Panc1 (cell line): Measurements from ENCODE around the gene ADAT1. TPM values are rescaled to one million over a fixed set of nuclear protein-coding genes. Genes with fewer than 3 reads are reported as not detected.

Experiments used
- ATAC-seq: fragments of 200-7000 bp; cut with Tn5 transposase; 2 replicates; pipeline ENCODE4 v1.9.1; 2020; ENCODE audit warnings: mild to moderate bottlenecking, moderate library complexity
- Bru-seq: library from RNA; stranded (reverse); fragments of 400-500 nt; gene quantifications from one replicate; lab custom pipeline; 2021; lab: Mats Ljungman, UMichigan
- BruChase-seq, 2 experiments: library from RNA; stranded (reverse); fragments of 400-500 nt; gene quantifications; one replicate each; lab custom pipeline; 2021; lab: Mats Ljungman, UMichigan
- BruUV-seq: library from RNA; stranded (reverse); fragments of 400-500 nt; replicated peaks from 2 replicates; lab custom pipeline; 2021; lab: Mats Ljungman, UMichigan
- CTCF ChIA-PET: fragments of 300-600 bp; sonication (Branson Sonifier 250); formaldehyde crosslinking; loops from one replicate; lab custom pipeline; 2022; ENCODE audit warnings: antibody characterized with exemption; lab: Charles Lee
- POLR2A ChIA-PET: fragments of 300-600 bp; sonication (Branson Sonifier 250); formaldehyde crosslinking; loops from one replicate; lab custom pipeline; 2022; ENCODE audit warnings: antibody characterized with exemption; lab: Charles Lee
- DNase-seq: peaks from one replicate; pipeline ENCODE4 v3.0.0-alpha.2; 2010; ENCODE audit warnings: low read depth, low spot score
- H3K27ac ChIP-seq: 2 replicates; pipeline ENCODE4 v1.5.1; 2011; ENCODE audit warnings: mild to moderate bottlenecking, low read length, inconsistent platforms
- H3K27me3 ChIP-seq: fragments of 200-500 bp; sonication (Bioruptor generic); 2 replicates; pipeline ENCODE4 v1.6.0; 2014; ENCODE audit warnings: low read length, inconsistent platforms; ENCODE audit not compliant: control insufficient read depth, insufficient read depth
- H3K36me3 ChIP-seq: fragments of 200-500 bp; sonication (Bioruptor generic); 2 replicates; pipeline ENCODE4 v1.5.1; 2014; ENCODE audit warnings: inconsistent platforms, mild to moderate bottlenecking, low read length, moderate library complexity; ENCODE audit not compliant: control insufficient read depth, insufficient read depth
- H3K4me1 ChIP-seq: 2 replicates; pipeline ENCODE4 v1.5.1; 2011; ENCODE audit warnings: inconsistent platforms, mild to moderate bottlenecking, low read length, moderate library complexity; ENCODE audit not compliant: control insufficient read depth, insufficient read depth
- H3K4me3 ChIP-seq, 2 experiments: 2 replicates each; pipeline ENCODE4 v1.5.1; 2011 to 2012; ENCODE audit warnings: low read depth in 2 of 2, low read length in 2 of 2, mild to moderate bottlenecking in 2 of 2, inconsistent platforms in 1 of 2, moderate library complexity in 1 of 2
- H3K9me3 ChIP-seq: fragments of 200-500 bp; sonication (Bioruptor generic); 2 replicates; pipeline ENCODE4 v1.5.1; 2014; ENCODE audit warnings: low read depth, mild to moderate bottlenecking, inconsistent platforms, low read length, moderate library complexity; ENCODE audit not compliant: control insufficient read depth, insufficient read depth
- CTCF ChIP-seq: fragments of 450-650 bp; IDR thresholded peaks from 2 replicates; pipeline ENCODE4 v1.5.1; 2017; ENCODE audit warnings: mild to moderate bottlenecking
- POLR2AphosphoS5 ChIP-seq: IDR thresholded peaks from 2 replicates; pipeline ENCODE4 v1.6.1; 2012; ENCODE audit warnings: mild to moderate bottlenecking, low read depth, low read length, moderate library complexity
- REST ChIP-seq, 2 experiments: IDR thresholded peaks; 2 replicates each; pipeline ENCODE4 v1.6.1; 2011 to 2012; ENCODE audit warnings: low read depth in 2 of 2, control low read depth in 1 of 2, low read length in 1 of 2, mild to moderate bottlenecking in 1 of 2, moderate library complexity in 1 of 2; ENCODE audit not compliant: insufficient read depth in 1 of 2
- SIN3A ChIP-seq: IDR thresholded peaks from 2 replicates; pipeline ENCODE4 v1.6.1; 2012; ENCODE audit warnings: low read depth, mild to moderate bottlenecking, low read length, moderate library complexity, borderline replicate concordance; ENCODE audit not compliant: insufficient read depth
- TCF7L2 ChIP-seq: IDR thresholded peaks from 2 replicates; pipeline ENCODE4 v1.6.1; 2011; ENCODE audit warnings: mild to moderate bottlenecking, low read depth, low read length, inconsistent platforms
- in situ Hi-C: cut with HindIII; loops from 2 replicates; pipeline ENCODE4 v1.10.0; 2016; ENCODE audit warnings: low sequenced_read_pairs, low pct_unique_long_range_greater_than_20kb
- intact Hi-C: fragments of 100-400 bp; cut with micrococcal nuclease; formaldehyde crosslinking; loops from one replicate; pipeline ENCODE4 v1.10.0; 2022; ENCODE audit not compliant: unreplicated experiment
- long read RNA-seq: library from polyadenylated mRNA; unstranded; transcript quantifications from one replicate; pipeline ENCODE4 v2.0.0, GENCODE V29; 2021; ENCODE audit not compliant: unreplicated experiment
- polyA plus RNA-seq: library from polyadenylated mRNA; unstranded; fragments of >200 nt; gene quantifications from one replicate; pipeline ENCODE4 v1.2.1, GENCODE V29; 2012; ENCODE audit warnings: missing spikeins; ENCODE audit not compliant: insufficient read length
- total RNA-seq: library from RNA; stranded (reverse); gene quantifications from one replicate; pipeline ENCODE4 v1.2.1, GENCODE V29; 2021; ENCODE audit not compliant: unreplicated experiment

Gene ADAT1
- total RNA-seq, result 46.8 TPM
- 26.9 TPM for polyA plus RNA-seq
- percentile 67 among the genes with signal in this experiment for Bru-seq, nascent RNA
- BruChase-seq, experiment 1, labeled RNA remaining after a 2-hour chase, result percentile 73 among the genes with signal in this experiment
- percentile 79 among the genes with signal in this experiment for BruChase-seq, experiment 2, labeled RNA remaining after a 6-hour chase
- long read RNA-seq, transcript ADAT1-201 (11 exons, 1,869 nt), result major isoform, 15 of 49 reads
- long read RNA-seq, partial matches to known transcripts, result 21 of 49 reads
- long read RNA-seq, other reads (novel, unspliced or antisense), result 12 of 49 reads

- intact Hi-C loops, result loop anchor here (5.0 kb wide), 1 partner anchor 151 kb away; no protein-coding TSS in a partner anchor
- TSS peak; percentile 89 for BruUV-seq
- H3K27me3 ChIP-seq, result no peaks in the 10 kb centered on the region
- peaks cover 3% of the 10 kb centered on the region for H3K36me3 ChIP-seq
- ChIA-PET POLR2A (interaction anchor here (0.5 to 0.6 kb wide), 2 partner anchors 85 to 113 kb away, joined by 3 to 8 read pairs; no protein-coding TSS in a partner anchor), CTCF (no interaction called here)
- H3K27ac ChIP-seq, result peak within 1 kb of the TSS; percentile 92
- H3K9me3 ChIP-seq, result no peaks in the 10 kb centered on the region
- peak; percentile 81 for DNase-seq
- in situ Hi-C loops, result no loop called here
- H3K4me1 ChIP-seq, result peaks cover 7% of the 10 kb centered on the region
- ATAC-seq, result peak; percentile 98
- TF ChIP-seq SIN3A (peak; percentile 77), TCF7L2 (peak; percentile 87), REST (IDR thresholded peaks at IDR 0.05; ENCODE audit: insufficient read depth in 1 of 2, low read depth in 2 of 2, low read length in 1 of 2) (no peak), CTCF (no peak), POLR2AphosphoS5 (peak; percentile 81)
- H3K4me3 ChIP-seq, result peak within 1 kb of the TSS; percentile 82 to 89
Observed at GRCh38 chr16:75622761-75623605, at the start of gene ADAT1. Gene ADAT1, minus strand, starts transcription at chr16:75623281. Its CDS starts 2,482 bp downstream, at chr16:75620799.

GRCh38 chr16:75667503-75667902 is 44.4 kb upstream of the ADAT1 start:
- DNase-seq (no peak), ATAC-seq (no peak)
- Histone ChIP-seq H3K27ac (no peak overlapping the region), H3K4me3 (no peak overlapping the region), H3K27me3 (no peaks in the 10 kb centered on the region), H3K36me3 (no peaks in the 10 kb centered on the region), H3K4me1 (no peaks in the 10 kb centered on the region), H3K9me3 (no peaks in the 10 kb centered on the region)
- POLR2A ChIA-PET, result no interaction called here
- intact Hi-C loops (no loop called here), in situ Hi-C loops (no loop called here)
- BruUV-seq, result no TSS peak
- CTCF ChIA-PET, result no interaction called here
- TF ChIP-seq POLR2AphosphoS5 (no peak), CTCF (no peak), SIN3A (no peak), REST (IDR thresholded peaks at IDR 0.05; ENCODE audit: insufficient read depth in 1 of 2, low read depth in 2 of 2, low read length in 1 of 2) (no peak), TCF7L2 (no peak)
